Stimulated activated naive CD8-positive, alpha-beta T cell treated with anti-CD3 and anti-CD28 coated beads, Interleukin-15, Interleukin-2, amounts not matched to agents 100 U/mL and 50 U/mL, for 24 hours (primary cell): Measurements from ENCODE around the gene PLCD3.

Experiments used
- ATAC-seq: fragments of 150-1000 bp; cut with Tn5 transposase; one replicate; pipeline ENCODE4 v1.10.0; 2021
- DNase-seq: peaks from one replicate; pipeline ENCODE4 v3.0.0; 2021

PLCD3 gene

GRCh38 chr17:45103269-45103795, 29.0 kb downstream of the PLCD3 start:
- DNase-seq (no peak), ATAC-seq (no peak)

- no peak for DNase-seq
- ATAC-seq = no peak
Measured at GRCh38 chr17:45102856-45103255, 29.5 kb downstream of the PLCD3 start.

GRCh38 chr17:45101883-45102811, 30.2 kb downstream of the PLCD3 start:
- DNase-seq = no peak
- no peak for ATAC-seq

GRCh38 chr17:45101546-45101882, 30.8 kb downstream of the PLCD3 start:
- DNase-seq = no peak
- ATAC-seq = no peak

- DNase-seq (peak; percentile 83), ATAC-seq (peak; percentile 69)
Measured at GRCh38 chr17:45098869-45099616, 33.3 kb downstream of the PLCD3 start.

GRCh38 chr17:45098081-45098868, 34.0 kb downstream of the PLCD3 start:
- DNase-seq (no peak), ATAC-seq (no peak)

- DNase-seq = no peak
- no peak for ATAC-seq
Measured at GRCh38 chr17:45096926-45097325, 35.4 kb downstream of the PLCD3 start.

GRCh38 chr17:45096141-45096540, 36.2 kb downstream of the PLCD3 start:
- no peak for DNase-seq

GRCh38 chr17:45093444-45094110, 38.7 kb downstream of the PLCD3 start:
- DNase-seq = no peak

More at GRCh38 chr17:45096141-45096540, 36.2 kb downstream of the PLCD3 start:
- ATAC-seq = no peak

GRCh38 chr17:45092911-45093430, 39.3 kb downstream of the PLCD3 start:
- no peak for DNase-seq
- ATAC-seq = no peak

More at GRCh38 chr17:45093444-45094110, 38.7 kb downstream of the PLCD3 start:
- ATAC-seq = no peak

- no peak for DNase-seq
- ATAC-seq = no peak
Measured at GRCh38 chr17:45091778-45092425, 40.4 kb downstream of the PLCD3 start.

- ATAC-seq = no peak
- DNase-seq = no peak
Measured at GRCh38 chr17:45090711-45091110, 41.6 kb downstream of the PLCD3 start.

GRCh38 chr17:45088741-45089140, 43.6 kb downstream of the PLCD3 start:
- ATAC-seq = no peak

GRCh38 chr17:45087978-45088377, 44.3 kb downstream of the PLCD3 start:
- no peak for ATAC-seq

More at GRCh38 chr17:45088741-45089140, 43.6 kb downstream of the PLCD3 start:
- DNase-seq = no peak

GRCh38 chr17:45087504-45087975, 44.8 kb downstream of the PLCD3 start:
- ATAC-seq (no peak), DNase-seq (no peak)

More at GRCh38 chr17:45087978-45088377, 44.3 kb downstream of the PLCD3 start:
- no peak for DNase-seq

- ATAC-seq = no peak
- no peak for DNase-seq
Measured at GRCh38 chr17:45086865-45087503, 45.3 kb downstream of the PLCD3 start.

- DNase-seq (no peak), ATAC-seq (no peak)
Measured at GRCh38 chr17:45086391-45086790, 45.9 kb downstream of the PLCD3 start.

- ATAC-seq (no peak), DNase-seq (no peak)
Measured at GRCh38 chr17:45081047-45081703, 51.1 kb downstream of the PLCD3 start.

- DNase-seq = no peak
- no peak for ATAC-seq
Measured at GRCh38 chr17:45077643-45078042, 54.7 kb downstream of the PLCD3 start.
